Gastrocnemius medialis (tissue), 4 donors: ENCODE measurements around the gene ADAMTSL1.

ENCODE experiments used
- CTCF ChIP-seq, 5 experiments: fragments of 450-650 bp in 3 of 5; fragments of 200-600 bp in 2 of 5; sonication (generic) in 2 of 5; IDR thresholded peaks in 4 of 5; conservative IDR thresholded peaks in 1 of 5; 1 replicate in 4 of 5; 2 replicates in 1 of 5; pipeline ENCODE4 v1.5.1; 2016 to 2019; ENCODE audit warnings: antibody characterized with exemption in 5 of 5, mild to moderate bottlenecking in 3 of 5, moderate library complexity in 3 of 5
- POLR2A ChIP-seq, 2 donors: fragments of 450-650 bp; IDR thresholded peaks; one replicate each; pipeline ENCODE4 v1.6.1; 2017; ENCODE audit warnings: antibody characterized with exemption in 2 of 2, mild to moderate bottlenecking in 2 of 2, moderate library complexity in 2 of 2

GRCh38 chr9:18447541-18447940 lies 26.4 kb upstream of the ADAMTSL1 start:
- TF ChIP-seq POLR2A (IDR thresholded peaks at IDR 0.05) (no peak), CTCF (IDR thresholded peaks at IDR 0.05 in 4 of 5, conservative IDR thresholded peaks at IDR 0.05 in 1 of 5) (no peak)
